AG08395 (cell line): ENCODE results near the gene KCNMA1.
A peak's percentile ranks its signal among the peaks of the same experiment; 100 is the strongest.

Experiments
- DNase-seq: peaks from one replicate; pipeline ENCODE4 v3.0.0; 2012; ENCODE audit warnings: mixed read lengths, low spot score

The KCNMA1 gene

DNA sequence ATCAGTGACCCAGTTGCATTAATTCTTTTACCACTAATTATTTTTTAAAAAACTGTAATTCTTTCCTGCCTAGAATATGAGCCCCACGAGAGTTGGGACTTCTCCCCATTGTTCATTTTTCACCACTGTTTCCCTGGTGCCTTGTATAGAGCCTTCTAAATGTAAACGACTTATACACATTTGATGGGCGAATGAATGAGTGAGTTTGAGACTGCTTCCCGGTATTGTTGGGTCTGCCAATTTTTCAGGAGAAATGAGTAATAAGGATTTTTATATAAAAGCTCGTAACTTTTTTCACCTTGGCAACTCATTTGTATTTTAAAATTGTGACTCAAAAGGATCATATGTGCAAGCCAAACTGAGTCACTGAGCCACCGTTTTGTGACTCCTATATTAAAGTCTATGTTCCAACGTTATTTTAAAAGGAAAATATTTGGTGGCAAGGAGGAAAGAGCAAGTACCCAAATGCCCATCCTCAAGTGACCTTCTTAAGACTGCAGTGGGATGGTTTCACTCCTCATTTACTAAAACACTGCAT is 621.3 kb downstream of the KCNMA1 start:
- DNase-seq, result no peak

DNA sequence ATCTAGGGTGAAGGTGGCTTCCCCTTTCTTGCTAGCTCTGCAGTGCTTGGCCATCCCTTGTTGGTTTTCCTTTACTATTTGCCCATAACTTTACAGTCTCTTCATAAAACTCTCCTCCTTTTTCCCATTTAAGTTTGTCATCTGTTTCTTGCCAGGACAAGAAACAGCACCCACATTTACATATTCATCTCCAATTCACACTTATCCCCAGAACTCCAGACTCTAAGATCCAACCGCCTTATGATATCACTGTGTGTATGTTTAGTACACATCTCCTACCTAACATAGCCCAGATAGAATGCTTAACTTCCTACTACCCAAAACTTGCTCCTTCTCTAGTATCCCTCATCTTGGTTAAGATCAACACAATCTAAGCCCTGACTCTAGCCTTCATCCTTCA is 622.2 kb downstream of the KCNMA1 start:
- DNase-seq, result no peak

DNA sequence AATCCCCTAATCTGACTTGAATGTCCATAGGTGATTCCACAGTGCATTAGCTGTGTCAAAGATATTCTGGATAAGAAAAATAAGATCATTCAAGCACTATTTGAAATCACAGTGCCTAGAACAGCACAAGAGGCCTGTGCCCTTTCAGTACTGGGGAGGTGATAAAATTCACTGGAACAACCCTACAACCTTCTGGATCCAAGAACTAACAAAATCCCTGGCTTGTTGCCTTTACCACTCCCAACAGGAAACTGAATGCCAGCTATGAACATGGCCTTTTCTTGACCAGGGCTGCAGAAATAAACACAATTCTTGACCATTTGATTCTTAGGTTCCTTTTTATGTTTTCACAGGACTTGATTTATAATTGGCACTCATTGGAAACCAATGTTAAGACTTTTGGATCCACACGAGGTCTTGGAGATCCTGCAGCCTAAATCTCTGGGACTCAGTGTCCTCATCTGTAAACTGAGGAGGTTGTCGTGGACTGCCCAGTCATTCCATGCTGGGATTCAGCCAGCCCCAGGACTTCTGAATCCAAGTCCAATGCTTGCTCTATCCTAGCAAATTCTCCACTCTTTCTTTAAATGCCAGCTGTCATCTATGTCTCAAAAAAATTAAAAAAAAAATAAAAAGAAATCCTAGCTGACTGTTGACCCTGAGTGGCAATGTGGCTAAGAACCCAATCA is 624.7 kb downstream of the KCNMA1 start:
- DNase-seq, result no peak

DNA sequence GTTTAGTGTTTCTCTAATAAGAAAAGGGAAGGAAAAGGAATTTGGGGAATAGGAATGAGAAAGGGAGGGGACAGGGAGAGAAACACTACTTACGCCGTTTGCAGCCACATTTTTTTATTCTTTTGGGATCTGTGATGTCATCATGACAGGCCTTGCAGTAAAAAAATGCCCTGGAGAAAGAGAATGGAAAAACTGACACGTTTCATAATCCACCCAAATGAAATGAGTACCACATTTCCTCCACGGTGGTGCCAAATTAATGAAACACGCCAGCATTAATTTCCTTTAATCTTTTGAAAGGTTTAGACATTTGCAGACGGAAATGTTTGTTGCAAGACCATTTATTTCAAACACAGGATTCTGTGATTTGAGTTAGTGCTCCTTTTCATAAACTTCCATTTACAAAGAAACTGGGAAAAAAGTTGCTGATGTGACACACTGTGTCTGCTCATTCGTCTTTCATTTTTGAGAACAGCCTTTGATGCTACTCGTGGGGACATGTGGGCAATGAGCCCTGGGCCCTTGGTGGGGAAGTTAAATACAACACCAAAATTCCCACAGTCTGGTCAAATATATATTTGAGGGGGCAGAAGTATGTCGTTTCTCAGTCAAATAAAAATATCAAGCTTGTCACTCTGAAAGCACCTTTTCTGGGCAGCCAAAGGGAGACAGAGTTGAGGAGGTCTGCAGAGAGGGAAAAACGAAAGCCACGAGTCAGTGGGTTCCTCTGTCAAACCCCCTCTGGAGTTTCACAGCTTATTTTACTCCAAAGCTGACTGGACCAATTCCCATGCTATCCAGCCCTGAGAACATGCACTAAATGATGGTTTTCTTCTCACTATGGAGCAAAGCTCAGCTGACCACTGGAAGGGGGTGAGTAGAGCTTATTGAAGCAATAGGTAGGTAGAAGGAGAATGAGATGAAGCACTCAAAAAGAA is 625.5 kb downstream of the KCNMA1 start:
- peak; percentile 61 for DNase-seq

DNA sequence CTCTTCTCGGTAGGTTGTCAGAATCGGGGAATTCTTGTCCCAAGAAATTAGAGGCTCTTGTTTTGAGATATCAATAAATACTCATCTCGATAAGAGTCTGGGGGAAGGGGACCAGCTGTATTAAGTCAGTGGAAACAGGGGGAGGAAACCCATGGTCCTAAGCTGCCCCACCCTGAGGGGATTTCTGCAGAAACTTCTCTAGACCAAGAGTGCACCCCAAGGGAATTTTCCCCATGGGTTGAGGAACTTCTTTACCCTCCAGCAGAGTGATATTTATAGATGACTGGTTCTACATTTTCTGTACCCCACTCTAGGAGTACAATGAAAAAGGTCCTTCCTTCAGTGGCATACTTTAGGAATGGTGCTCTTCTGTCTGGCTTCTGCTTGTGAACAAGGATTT is 627.2 kb downstream of the KCNMA1 start:
- no peak for DNase-seq

DNA sequence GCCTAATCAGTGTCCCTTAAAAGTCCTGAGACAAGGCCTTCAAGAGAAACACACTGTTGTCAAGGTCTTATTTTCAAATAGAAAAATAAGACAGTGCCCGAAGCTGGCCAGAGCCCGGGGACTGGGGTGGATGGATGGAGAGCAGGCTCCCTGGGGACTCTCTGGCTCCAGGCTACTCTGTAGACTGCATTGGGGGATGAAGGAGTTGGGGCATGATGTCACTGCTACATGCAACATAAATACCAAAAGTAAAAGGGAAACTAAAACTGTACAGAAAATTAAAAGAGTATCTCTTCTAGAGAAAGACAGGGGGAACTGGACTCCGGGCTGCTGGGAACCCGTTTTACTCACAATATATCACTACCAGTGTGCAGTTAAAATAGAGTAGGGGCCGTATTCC is 629.8 kb downstream of the KCNMA1 start:
- DNase-seq, result no peak

DNA sequence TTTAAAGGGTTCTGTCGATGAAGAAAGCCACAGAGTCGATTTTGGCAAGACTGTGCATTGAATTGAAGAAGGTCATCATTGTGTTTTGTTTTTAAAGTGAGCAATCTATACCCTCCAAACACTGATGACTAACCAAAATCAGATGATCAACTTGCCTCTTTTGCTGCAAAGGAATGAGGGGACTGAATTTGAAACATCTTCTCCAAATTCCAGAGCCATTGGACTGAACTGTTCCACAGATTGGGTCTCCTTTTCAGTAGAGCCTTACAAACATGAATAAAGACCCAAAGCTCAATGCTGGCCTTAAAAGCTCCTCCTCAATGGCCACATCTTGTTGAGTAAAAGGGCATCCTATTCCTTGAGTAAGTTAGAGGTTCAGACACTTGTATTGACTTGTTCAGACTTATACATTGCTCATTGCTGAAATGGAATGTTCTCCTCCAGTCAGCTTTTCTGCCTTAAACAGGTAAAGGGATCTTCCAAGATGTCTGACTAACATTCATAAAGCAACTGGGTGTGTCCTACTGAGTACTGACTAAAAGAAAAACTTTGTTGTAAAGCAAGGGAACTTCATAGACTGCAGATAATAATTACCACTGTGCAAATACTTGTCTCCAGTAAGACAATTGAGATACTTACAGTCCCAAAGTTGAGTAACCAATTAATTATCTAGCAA is 630.6 kb downstream of the KCNMA1 start:
- no peak for DNase-seq

DNA sequence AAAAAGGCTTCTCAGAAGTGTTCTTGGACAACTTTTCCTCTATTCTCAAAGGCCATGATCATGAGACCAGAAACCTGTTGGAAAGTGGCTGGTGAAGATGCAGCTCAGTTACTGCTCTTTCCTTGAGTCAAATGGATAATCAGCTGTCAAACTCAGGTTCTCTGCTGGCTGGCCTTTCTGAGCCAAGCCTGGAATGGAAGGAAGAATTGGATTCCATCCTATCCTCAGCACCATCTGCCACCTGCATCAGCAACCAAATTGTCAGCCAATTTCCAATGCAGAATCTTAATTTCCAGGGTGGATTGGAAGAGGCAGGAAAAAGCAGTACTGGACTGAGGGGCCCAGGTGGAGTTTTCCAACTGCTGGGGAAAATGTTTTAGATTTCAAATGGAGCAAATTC is 631.7 kb downstream of the KCNMA1 start:
- no peak for DNase-seq

DNA sequence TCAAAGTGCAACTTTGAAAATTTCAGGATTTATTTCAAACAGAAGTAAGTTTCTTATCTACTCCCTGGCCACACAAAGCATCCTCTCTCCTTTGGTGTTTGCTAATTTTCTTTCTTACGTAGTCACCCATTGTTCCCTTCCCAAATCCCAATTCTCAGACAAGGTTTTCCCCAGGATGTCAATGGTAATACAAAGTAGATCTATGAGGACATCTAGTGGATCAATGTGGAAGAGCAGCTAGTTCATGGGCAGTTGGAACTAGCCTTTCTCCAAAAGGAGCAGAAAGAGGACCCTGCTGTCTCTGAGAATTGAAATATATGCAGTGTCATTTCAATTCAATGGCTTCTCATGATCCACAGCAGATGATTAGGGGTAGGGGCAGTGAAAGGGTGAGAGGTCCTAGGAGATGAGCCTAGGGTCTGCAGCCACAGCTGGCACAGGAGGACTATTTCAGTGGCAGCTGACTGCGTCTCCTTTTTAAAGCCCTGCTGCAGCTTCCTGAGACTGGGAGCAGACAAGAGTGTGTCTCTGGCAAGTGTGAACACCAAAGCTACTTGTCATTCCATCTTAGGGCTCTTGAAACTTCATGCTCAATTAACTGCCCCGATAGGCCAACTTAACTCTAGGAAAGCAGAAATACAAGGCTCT is 632.6 kb downstream of the KCNMA1 start:
- DNase-seq, result peak; percentile 76

DNA sequence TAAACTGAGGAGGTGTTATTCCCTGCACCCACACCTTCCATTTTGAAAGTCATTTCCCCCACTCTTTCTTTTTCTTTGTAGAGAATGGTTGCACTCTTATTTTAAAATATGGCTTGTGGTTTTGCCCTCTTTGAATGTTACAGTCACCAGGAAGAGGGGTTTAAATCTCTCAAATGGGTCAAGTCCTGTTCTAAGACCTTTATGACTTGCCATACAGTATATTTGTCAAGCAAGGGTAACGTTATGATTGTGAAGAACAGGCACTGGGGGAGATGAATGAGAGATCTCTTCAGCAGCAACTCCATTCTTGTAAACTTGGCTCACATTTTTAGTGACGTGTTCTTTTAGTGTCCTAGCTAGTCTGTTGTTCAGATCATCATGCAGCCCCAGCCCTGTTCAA is 634.7 kb downstream of the KCNMA1 start:
- DNase-seq, result no peak

DNA sequence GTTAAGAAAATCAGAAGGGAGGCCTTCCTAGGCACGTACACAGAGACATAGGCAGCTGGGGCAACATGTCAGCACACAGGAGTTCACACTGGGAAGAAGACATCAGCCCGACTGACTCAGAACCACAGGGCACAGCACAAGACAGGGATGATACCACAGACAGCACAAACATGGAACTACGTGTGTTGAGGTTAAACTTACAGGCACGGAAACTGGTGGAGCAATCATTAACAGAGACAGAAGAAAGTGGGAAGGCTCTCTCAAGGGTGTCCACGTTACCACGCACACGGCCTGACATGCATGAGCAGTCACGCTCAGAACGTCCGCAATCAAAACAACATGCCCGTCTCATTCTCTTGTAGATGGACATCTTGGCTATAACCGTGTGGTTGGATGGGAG is 636.4 kb downstream of the KCNMA1 start:
- DNase-seq, result no peak

DNA sequence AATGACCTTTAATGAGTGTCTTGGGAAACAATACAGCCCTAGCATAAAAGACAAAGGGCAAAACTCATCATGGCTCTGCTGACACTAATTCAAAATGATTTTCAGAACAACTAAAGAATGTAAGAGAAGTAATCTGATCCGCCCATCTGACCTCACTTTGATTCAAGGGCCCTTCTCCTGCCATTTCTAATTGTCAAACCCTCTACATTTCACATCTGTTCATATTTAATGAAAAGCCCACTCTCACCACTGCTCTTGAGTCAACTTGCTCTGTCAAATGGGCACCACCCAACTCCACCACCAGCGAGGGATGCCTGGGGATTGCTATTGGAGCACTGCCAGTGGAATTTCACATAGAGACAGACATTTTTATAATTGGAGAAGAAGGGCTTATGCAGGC is 639.2 kb downstream of the KCNMA1 start:
- no peak for DNase-seq

DNA sequence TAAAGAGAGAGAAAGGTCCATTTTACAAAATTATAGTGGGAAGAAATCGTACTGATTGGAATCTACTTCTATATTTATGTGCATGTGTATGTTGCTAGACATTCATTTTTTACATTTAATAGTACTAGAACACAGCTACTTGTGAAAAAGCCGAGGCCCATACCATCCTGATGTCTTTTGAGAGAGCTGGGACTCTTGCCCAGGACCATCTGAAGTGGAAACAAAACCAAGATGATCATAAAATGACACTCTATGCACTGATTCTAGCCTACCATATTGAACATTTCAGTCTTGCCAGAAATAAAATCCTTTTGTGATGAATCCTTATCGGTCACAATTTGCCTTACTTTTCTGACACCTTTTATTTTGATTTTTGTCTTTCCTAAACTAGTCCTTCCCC is 640.0 kb downstream of the KCNMA1 start:
- no peak for DNase-seq

DNA sequence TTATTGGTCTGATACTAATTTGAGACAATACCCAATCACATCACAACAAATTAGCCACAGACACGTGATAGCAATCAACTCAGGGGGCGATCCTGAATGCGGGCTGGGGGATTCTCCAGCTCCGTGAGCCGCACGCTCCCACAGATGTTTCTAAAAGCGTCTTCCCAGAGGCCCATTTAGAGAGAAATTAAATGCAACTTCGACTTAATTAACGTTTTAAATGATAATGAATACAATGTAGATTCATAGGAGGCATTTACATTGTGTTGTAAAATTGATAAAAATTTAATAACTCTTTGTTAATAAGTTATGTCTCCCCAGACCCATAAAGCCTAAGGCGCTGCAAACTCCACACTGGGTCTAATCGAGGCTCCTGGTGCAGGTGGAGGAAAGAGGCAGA is 642.6 kb downstream of the KCNMA1 start:
- no peak for DNase-seq

DNA sequence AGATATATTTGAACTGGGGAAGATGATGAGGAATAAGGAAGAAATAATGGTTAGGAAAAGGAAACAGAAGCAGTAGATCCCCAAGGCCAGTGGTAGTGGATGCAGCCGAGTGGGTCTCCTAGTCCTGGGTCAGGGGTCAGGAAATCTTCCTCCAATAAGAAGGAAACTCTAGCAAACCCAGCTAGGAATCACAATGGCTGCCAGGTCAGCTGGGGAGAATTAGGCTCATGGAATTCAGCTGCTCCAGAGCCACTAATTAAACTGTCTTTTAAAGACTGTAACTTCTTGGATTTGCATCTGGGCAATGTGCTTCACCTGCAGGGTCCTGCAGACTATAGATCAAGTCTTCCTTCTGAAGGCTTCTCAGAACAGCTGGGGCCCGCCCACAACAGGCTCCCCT is 644.4 kb downstream of the KCNMA1 start:
- no peak for DNase-seq

DNA sequence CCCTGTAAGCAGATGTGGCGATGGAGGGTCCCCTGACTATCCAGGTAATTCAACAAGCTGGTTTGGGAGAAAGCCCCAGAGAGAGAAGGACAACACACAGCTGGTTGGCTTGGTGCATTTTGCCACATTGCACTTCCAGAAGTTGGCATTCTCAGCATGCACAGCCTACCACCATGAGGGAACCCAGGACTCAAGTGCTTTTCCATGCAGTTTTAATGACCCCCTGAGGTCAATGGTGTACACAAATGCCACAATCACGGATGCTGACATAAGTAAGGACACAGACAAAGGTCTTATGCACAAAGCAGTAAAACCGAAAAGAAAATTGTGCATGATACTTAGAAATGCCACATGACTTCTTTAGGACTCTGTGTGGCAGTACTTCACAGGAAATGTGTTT is 645.1 kb downstream of the KCNMA1 start:
- no peak for DNase-seq

DNA sequence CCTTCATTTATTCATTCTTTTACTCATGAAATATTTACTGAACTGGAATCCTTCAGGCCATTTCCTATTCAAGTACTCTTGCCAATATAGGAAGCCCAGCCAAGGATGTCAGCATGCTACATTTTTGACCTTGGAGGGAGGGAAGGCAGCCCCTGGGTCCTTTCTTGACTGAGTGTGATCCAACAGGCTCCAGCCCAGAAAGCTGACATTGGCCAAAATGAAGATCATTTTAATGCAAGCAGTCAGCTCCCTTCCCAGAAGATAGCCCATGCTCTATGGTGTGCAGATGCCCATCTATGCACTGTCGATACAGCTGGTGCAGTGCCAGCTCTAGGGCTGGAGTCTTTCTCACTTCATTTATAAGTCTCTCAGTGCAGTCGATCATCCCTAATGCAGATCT is 646.0 kb downstream of the KCNMA1 start:
- no peak for DNase-seq

DNA sequence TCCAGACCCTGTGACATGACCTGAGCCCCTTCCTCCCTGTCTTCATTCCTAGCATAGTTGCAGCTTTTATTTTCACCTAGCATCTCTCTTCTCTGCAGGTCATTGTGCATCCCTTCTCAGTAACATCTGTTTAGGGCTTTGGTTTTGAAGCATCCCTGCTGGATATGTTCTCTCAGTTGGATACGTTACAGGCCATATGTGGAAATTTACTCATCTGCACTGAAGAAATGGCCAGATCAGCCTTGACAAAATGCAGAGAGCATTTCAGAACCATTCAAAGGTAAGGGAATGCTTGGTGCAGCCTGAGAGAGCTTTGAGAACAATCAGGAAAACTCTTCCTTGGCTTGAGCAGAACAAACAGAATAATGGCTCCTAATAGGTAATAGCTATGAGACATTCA is 647.0 kb downstream of the KCNMA1 start:
- DNase-seq, result no peak

DNA sequence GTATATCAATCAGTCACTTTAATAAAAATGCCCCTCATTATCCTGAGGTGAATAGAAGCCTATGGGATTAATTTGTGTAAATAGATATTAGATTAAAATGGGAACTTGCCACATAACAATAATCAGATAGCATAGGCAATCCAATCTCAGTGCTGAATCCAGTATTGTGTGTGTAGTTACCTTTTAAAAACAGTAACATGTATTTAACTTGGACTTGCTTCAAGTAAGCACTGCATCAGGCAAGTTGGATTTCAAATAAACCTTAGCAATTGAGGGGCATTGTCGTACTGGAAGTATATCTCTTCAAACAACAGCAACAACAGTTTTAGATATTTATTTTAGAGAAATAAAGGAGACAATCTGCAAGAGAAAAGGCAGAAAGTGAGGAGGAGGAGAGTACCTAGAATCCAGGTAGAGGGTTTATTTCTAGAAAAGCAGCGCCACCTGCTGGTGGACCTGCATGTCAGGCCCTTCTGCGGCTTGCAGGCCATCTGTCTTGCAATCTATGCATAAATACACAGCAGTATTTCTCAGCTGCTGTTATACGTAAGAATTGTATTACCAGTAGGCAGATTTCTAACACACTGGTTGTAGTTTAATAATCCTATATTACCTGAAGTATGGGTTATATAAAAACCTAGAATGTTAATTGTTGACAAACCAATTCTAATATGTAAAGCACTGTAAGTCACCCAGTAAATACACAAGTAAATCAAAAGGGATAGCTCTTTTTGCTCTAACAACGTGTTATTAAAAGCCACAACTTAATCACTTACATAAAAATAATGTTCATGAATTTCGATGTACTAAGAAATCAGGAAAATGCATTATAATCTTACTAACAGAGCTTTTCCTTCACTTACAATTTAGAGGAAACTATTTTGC is 652.8 kb downstream of the KCNMA1 start:
- peak; percentile 60 for DNase-seq

DNA sequence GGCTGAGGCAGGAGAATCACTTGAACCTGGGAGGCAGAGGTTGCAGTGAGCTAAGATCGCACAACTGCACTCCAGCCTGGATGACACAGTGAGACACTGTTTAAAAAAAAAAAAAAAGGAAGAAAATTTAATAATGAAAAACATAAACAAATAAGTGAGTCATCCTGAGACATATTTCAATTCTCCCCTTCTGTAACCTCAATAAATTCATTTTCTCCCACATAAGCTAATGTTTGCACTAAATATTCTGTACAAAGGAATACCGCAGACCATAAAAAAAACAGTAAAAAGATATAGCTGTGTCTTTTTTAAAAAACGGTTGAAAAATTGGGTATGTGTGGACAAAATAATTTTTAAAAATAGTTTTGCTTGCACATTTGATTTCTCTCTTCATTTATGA is 654.0 kb downstream of the KCNMA1 start:
- DNase-seq, result no peak

DNA sequence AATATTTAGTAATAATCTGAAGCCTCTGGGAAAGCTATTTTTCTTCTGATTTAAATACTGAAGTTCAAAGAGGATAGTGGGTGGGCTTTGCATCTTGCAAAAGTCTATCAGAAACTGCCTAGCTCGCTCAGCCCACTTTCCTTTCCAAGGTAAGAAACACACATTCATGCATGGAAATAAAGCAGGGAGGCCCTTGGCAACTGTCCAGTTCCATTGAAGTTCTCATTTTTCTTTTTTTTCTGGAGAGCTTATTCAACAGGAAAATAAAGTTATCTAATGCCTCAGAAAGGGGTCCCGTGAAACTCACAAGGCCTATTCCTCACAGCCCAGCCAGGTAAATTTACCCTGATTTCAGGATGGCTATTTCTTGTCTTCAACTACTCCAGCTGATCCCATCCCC is 654.9 kb downstream of the KCNMA1 start:
- DNase-seq, result no peak
